NCI-H1105 treated with DMSO at 0.1 percent for 48 hours (cell line): ENCODE data around the gene TMEM41A.
"Not testable (repeated sequence)": the region's sequence is repeated elsewhere in the genome, so short reads cannot be mapped to it uniquely, and the experiment has no call there.

Source experiments
- DNase-seq: peaks from one replicate; lab custom pipeline; 2025; lab: John Stamatoyannopoulos, UW

Gene TMEM41A

GRCh38 chr3:185488465-185488864, 10.4 kb downstream of the TMEM41A start:
- DNase-seq = no peak

GRCh38 chr3:185486394-185486793, 12.4 kb downstream of the TMEM41A start:
- no peak for DNase-seq

- no peak for DNase-seq
These were observed 14.5 kb downstream of the TMEM41A start for GRCh38 chr3:185484296-185484695.

GRCh38 chr3:185479373-185479945, 19.4 kb downstream of the TMEM41A start:
- DNase-seq = no peak

- DNase-seq = no peak
These were observed 21.5 kb downstream of the TMEM41A start for GRCh38 chr3:185477316-185477715.

GRCh38 chr3:185474922-185475321, 23.9 kb downstream of the TMEM41A start:
- not testable (repeated sequence) for DNase-seq

GRCh38 chr3:185473290-185473815, 25.5 kb downstream of the TMEM41A start:
- no peak for DNase-seq

GRCh38 chr3:185470323-185470722, 28.5 kb downstream of the TMEM41A start:
- no peak for DNase-seq

GRCh38 chr3:185469542-185469941, 29.3 kb downstream of the TMEM41A start:
- DNase-seq = no peak

GRCh38 chr3:185466123-185466522, 32.7 kb downstream of the TMEM41A start:
- DNase-seq = not testable (repeated sequence)

- no peak for DNase-seq
These were observed 33.4 kb downstream of the TMEM41A start for GRCh38 chr3:185465471-185465870.

GRCh38 chr3:185460719-185461350, 38.0 kb downstream of the TMEM41A start:
- no peak for DNase-seq

- no peak for DNase-seq
These were observed 38.5 kb downstream of the TMEM41A start for GRCh38 chr3:185460309-185460708.

- DNase-seq = no peak
These were observed 41.5 kb downstream of the TMEM41A start for GRCh38 chr3:185457376-185457775.

- DNase-seq = not testable (repeated sequence)
These were observed 47.4 kb downstream of the TMEM41A start for GRCh38 chr3:185451432-185451831.

- no peak for DNase-seq
These were observed 50.7 kb downstream of the TMEM41A start for GRCh38 chr3:185448107-185448506.

GRCh38 chr3:185444329-185444728, 54.5 kb downstream of the TMEM41A start:
- no peak for DNase-seq

GRCh38 chr3:185442031-185442430, 56.8 kb downstream of the TMEM41A start:
- DNase-seq = no peak

- no peak for DNase-seq
These were observed 58.9 kb downstream of the TMEM41A start for GRCh38 chr3:185439745-185440466.
